ENCODE data around the gene FAM227B.
"Not testable (repeated sequence)": the region's sequence is repeated elsewhere in the genome, so short reads cannot be mapped to it uniquely, and the experiment has no call there.

Gene FAM227B

GRCh38 chr15:49423901-49424550 is 196.6 kb downstream of the FAM227B start:
- Histone ChIP-seq H3K79me2 (ENCODE audit: control insufficient read depth, insufficient read depth, low read length, unreplicated experiment) (no peaks in the 10 kb centered on the region), H3K27ac (ENCODE audit: low read depth, low read length) (peak overlapping the region; percentile 7), H3K4me1 (ENCODE audit: control insufficient read depth, insufficient read depth, low read length, unreplicated experiment) (peaks cover 15% of the 10 kb centered on the region), H3K27me3 (ENCODE audit: insufficient read depth, low read length) (no peaks in the 10 kb centered on the region), H3K36me3 (ENCODE audit: insufficient read depth, low read length) (no peaks in the 10 kb centered on the region), H3K4me3 (ENCODE audit: low read depth, low read length) (peak overlapping the region; percentile 75), H2AFZ (ENCODE audit: low read length, unreplicated experiment) (peak overlapping the region; percentile 36)

GRCh38 chr15:49423021-49423420 is 197.6 kb downstream of the FAM227B start, which contains the start of gene FGF7:
Gene FGF7 (plus strand): TSS chr15:49423242. CDS start chr15:49424298, 1,056 bp downstream.
- peak within 1 kb of the TSS; percentile 7 for H3K27ac ChIP-seq (ENCODE audit: low read depth, low read length)
- H3K36me3 ChIP-seq (ENCODE audit: insufficient read depth, low read length) = no peaks in the 10 kb centered on the region
- peak within 1 kb of the TSS; percentile 75 for H3K4me3 ChIP-seq (ENCODE audit: low read depth, low read length)
- H3K27me3 ChIP-seq (ENCODE audit: insufficient read depth, low read length) = no peaks in the 10 kb centered on the region
- peaks cover 7% of the 10 kb centered on the region for H3K4me1 ChIP-seq (ENCODE audit: control insufficient read depth, insufficient read depth, low read length, unreplicated experiment)
- H2AFZ ChIP-seq (ENCODE audit: low read length, unreplicated experiment) = peak within 1 kb of the TSS; percentile 73
- no peaks in the 10 kb centered on the region for H3K79me2 ChIP-seq (ENCODE audit: control insufficient read depth, insufficient read depth, low read length, unreplicated experiment)

DNA sequence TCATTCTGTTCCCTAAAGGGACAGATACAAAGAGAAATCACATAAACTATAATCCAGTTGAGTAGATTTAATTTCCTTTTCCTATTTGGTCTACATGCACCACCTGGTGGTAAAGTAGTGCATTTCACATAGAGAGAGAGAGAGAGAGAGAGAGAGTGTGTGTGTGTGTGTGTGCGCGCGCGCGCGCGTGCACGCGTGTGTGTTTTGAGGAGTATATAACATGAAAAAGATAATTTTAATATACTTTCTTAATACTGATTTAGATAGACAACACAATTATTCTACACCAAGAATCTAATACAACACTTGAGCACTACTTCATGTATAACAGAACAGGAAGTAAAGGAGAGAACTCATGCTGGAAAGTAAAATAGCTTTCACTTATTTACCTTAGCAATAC is 198.6 kb downstream of the FAM227B start:
- H3K79me2 ChIP-seq (ENCODE audit: control insufficient read depth, insufficient read depth, low read length, unreplicated experiment) = no peaks in the 10 kb centered on the region
- peak overlapping the region; percentile 61 for H3K4me3 ChIP-seq (ENCODE audit: low read depth, low read length)
- H2AFZ ChIP-seq (ENCODE audit: low read length, unreplicated experiment) = peak overlapping the region; percentile 73
- H3K4me1 ChIP-seq (ENCODE audit: control insufficient read depth, insufficient read depth, low read length, unreplicated experiment) = peaks cover 7% of the 10 kb centered on the region
- no peaks in the 10 kb centered on the region for H3K27me3 ChIP-seq (ENCODE audit: insufficient read depth, low read length)
- no peak overlapping the region for H3K27ac ChIP-seq (ENCODE audit: low read depth, low read length)
- no peaks in the 10 kb centered on the region for H3K36me3 ChIP-seq (ENCODE audit: insufficient read depth, low read length)

DNA sequence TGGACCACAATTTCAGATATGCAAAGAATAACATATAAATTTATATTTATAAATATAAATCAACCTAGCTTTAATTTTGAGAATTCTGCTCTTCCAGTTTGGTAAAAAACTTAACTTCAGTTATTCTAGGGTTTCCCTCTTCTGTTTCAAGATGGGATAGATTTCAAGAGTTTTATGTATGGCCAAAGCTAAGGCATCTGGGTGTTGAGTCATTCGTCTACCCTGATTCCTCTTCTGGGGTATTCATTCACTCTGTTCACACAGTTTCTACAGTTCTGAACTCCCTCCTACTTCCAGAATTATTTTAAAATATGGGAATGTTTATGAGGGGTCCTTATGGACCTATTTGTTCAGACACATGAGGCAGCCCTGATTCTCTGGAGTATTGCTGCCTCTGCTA is 201.8 kb downstream of the FAM227B start:
- H3K4me3 ChIP-seq (ENCODE audit: low read depth, low read length) = no peak overlapping the region
- peaks cover 22% of the 10 kb centered on the region for H3K4me1 ChIP-seq (ENCODE audit: control insufficient read depth, insufficient read depth, low read length, unreplicated experiment)
- no peaks in the 10 kb centered on the region for H3K27me3 ChIP-seq (ENCODE audit: insufficient read depth, low read length)
- no peak overlapping the region for H3K27ac ChIP-seq (ENCODE audit: low read depth, low read length)
- H2AFZ ChIP-seq (ENCODE audit: low read length, unreplicated experiment) = no peak overlapping the region
- no peaks in the 10 kb centered on the region for H3K36me3 ChIP-seq (ENCODE audit: insufficient read depth, low read length)
- H3K79me2 ChIP-seq (ENCODE audit: control insufficient read depth, insufficient read depth, low read length, unreplicated experiment) = no peaks in the 10 kb centered on the region

GRCh38 chr15:49415638-49416037 is 205.0 kb downstream of the FAM227B start:
- no peak overlapping the region for H3K4me3 ChIP-seq (ENCODE audit: low read depth, low read length)
- H2AFZ ChIP-seq (ENCODE audit: low read length, unreplicated experiment) = no peak overlapping the region
- H3K36me3 ChIP-seq (ENCODE audit: insufficient read depth, low read length) = no peaks in the 10 kb centered on the region
- H3K27me3 ChIP-seq (ENCODE audit: insufficient read depth, low read length) = no peaks in the 10 kb centered on the region
- H3K79me2 ChIP-seq (ENCODE audit: control insufficient read depth, insufficient read depth, low read length, unreplicated experiment) = no peaks in the 10 kb centered on the region
- H3K27ac ChIP-seq (ENCODE audit: low read depth, low read length) = peak overlapping the region; percentile 77
- H3K4me1 ChIP-seq (ENCODE audit: control insufficient read depth, insufficient read depth, low read length, unreplicated experiment) = peaks cover 26% of the 10 kb centered on the region

DNA sequence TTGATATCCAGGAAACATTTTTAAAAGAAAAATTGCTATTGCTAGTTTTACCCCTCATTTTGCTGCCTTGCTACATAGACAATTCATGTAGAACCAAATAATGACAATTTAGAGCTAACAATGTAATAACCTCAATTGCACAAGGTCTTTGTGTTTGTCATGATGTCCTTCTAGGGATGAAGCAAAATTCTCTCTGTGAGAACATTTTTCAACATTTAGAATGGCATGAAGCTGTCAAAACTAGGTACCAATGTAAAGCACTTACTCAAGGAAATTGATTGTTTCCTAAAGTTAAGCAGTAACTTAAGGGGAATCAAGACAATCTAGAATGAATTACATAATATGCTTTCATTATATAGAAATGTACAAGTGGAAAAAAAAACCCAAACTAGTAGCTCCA is 205.5 kb downstream of the FAM227B start:
- Histone ChIP-seq H3K4me3 (ENCODE audit: low read depth, low read length) (peak overlapping the region; percentile 39; the same call in 1 of the 2 replicates), H3K79me2 (ENCODE audit: control insufficient read depth, insufficient read depth, low read length, unreplicated experiment) (no peaks in the 10 kb centered on the region), H3K27ac (ENCODE audit: low read depth, low read length) (peak overlapping the region; percentile 77), H2AFZ (ENCODE audit: low read length, unreplicated experiment) (no peak overlapping the region), H3K27me3 (ENCODE audit: insufficient read depth, low read length) (no peaks in the 10 kb centered on the region), H3K36me3 (ENCODE audit: insufficient read depth, low read length) (no peaks in the 10 kb centered on the region), H3K4me1 (ENCODE audit: control insufficient read depth, insufficient read depth, low read length, unreplicated experiment) (peaks cover 26% of the 10 kb centered on the region)

DNA sequence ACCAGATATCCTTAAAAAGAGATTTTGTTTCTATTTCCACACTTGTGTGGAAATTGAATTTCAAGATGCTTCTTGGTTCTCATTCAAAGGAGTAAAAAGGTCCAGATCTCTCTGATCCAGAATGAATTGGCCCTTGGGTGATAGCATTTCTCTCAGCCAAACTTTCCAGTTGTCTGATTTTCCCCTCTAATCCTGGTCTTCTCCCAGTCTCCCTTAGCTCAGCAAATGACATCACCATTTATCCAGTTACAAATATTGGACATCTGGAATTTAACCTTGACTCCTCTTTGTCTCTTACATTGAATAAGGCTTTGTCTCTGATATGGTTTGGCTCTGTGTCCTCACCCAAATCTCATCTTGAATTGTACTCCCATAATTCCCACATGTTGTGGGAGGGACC is 207.8 kb downstream of the FAM227B start:
- Histone ChIP-seq H3K4me1 (ENCODE audit: control insufficient read depth, insufficient read depth, low read length, unreplicated experiment) (peaks cover 26% of the 10 kb centered on the region), H3K27ac (ENCODE audit: low read depth, low read length) (no peak overlapping the region), H3K36me3 (ENCODE audit: insufficient read depth, low read length) (no peaks in the 10 kb centered on the region), H3K27me3 (ENCODE audit: insufficient read depth, low read length) (no peaks in the 10 kb centered on the region), H2AFZ (ENCODE audit: low read length, unreplicated experiment) (no peak overlapping the region), H3K4me3 (ENCODE audit: low read depth, low read length) (no peak overlapping the region), H3K79me2 (ENCODE audit: control insufficient read depth, insufficient read depth, low read length, unreplicated experiment) (no peaks in the 10 kb centered on the region)

- H3K27ac ChIP-seq (ENCODE audit: low read depth, low read length) = no peak overlapping the region
- H3K4me1 ChIP-seq (ENCODE audit: control insufficient read depth, insufficient read depth, low read length, unreplicated experiment) = peaks cover 16% of the 10 kb centered on the region
- H3K36me3 ChIP-seq (ENCODE audit: insufficient read depth, low read length) = no peaks in the 10 kb centered on the region
- H3K27me3 ChIP-seq (ENCODE audit: insufficient read depth, low read length) = no peaks in the 10 kb centered on the region
- H2AFZ ChIP-seq (ENCODE audit: low read length, unreplicated experiment) = no peak overlapping the region
- no peaks in the 10 kb centered on the region for H3K79me2 ChIP-seq (ENCODE audit: control insufficient read depth, insufficient read depth, low read length, unreplicated experiment)
- no peak overlapping the region for H3K4me3 ChIP-seq (ENCODE audit: low read depth, low read length)
Measured at GRCh38 chr15:49410641-49411040, 210.0 kb downstream of the FAM227B start.

DNA sequence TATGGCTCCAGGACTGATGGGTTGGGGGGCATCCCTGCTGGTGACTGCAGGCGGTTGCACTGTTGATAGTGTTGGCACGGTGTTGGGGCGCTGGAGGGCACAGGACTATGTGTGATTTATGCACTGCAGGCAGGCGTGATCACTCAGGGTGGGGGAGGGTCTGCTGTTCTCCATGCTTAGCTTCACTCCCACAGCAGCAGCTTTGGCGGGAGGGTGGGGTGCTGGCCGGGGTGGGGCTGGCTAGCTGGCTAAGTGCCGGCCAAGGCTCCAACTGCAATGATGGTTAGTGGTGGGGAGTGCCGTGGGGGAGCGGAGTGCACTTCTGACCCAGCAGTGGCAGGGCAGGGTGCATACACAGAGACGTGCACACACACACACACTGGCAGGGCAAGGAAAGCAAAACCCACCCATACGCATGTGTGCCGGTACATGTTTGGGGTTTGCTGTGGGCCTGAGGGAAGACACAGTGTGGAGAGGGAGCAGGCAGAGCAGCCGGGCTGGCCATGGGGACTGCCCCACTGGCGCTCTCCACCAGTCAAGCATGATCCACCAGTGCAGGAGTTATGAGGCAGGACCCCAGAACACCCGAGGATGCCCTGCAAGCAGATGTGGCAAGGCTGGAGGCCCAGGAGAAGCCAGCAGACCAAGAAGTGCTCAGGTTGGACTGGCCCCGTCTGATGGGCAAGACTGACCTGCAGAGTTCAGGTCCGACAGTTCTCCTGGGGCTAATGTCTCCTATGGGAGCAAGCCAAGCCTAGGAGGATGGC is 214.1 kb downstream of the FAM227B start:
- H3K36me3 ChIP-seq (ENCODE audit: insufficient read depth, low read length) = no peaks in the 10 kb centered on the region
- H2AFZ ChIP-seq (ENCODE audit: low read length, unreplicated experiment) = no peak overlapping the region
- no peaks in the 10 kb centered on the region for H3K79me2 ChIP-seq (ENCODE audit: control insufficient read depth, insufficient read depth, low read length, unreplicated experiment)

GRCh38 chr15:49402515-49403296 is 217.9 kb downstream of the FAM227B start:
- H3K36me3 ChIP-seq (ENCODE audit: insufficient read depth, low read length); H3K4me3 ChIP-seq (ENCODE audit: low read depth, low read length); H3K27me3 ChIP-seq (ENCODE audit: insufficient read depth, low read length); H2AFZ ChIP-seq (ENCODE audit: low read length, unreplicated experiment); H3K27ac ChIP-seq (ENCODE audit: low read depth, low read length); H3K4me1 ChIP-seq (ENCODE audit: control insufficient read depth, insufficient read depth, low read length, unreplicated experiment); H3K79me2 ChIP-seq (ENCODE audit: control insufficient read depth, insufficient read depth, low read length, unreplicated experiment): not testable (repeated sequence)

More for the DNA sequence above, 214.1 kb downstream of the FAM227B start:
- Histone ChIP-seq H3K27me3 (ENCODE audit: insufficient read depth, low read length) (0 out of 2 replicates have a peak, but pooled peaks cover 6% of the 10 kb centered on the region), H3K4me3 (ENCODE audit: low read depth, low read length) (no peak overlapping the region), H3K4me1 (ENCODE audit: control insufficient read depth, insufficient read depth, low read length, unreplicated experiment) (no peaks in the 10 kb centered on the region), H3K27ac (ENCODE audit: low read depth, low read length) (no peak overlapping the region)

Data from ACC112 (cell line).